ENCODE data around the gene CACNB4.
A peak's percentile ranks its signal among the peaks of the same experiment; 100 is the strongest.
"Not testable (repeated sequence)": the region's sequence is repeated elsewhere in the genome, so short reads cannot be mapped to it uniquely, and the experiment has no call there.

CACNB4 gene

GRCh38 chr2:152037743-152038435 lies 61.0 kb downstream of the CACNB4 start:
- DNase-seq (ENCODE audit: low read depth in 1 of 2, low spot score in 1 of 2): no peak
- in situ Hi-C loops (cut with HindIII; ENCODE audit: low pct_unique_long_range_greater_than_20kb, low sequenced_read_pairs): no loop called here
- no peak for TF ChIP-seq JUND (IDR thresholded peaks at IDR 0.05; ENCODE audit: low read depth)

- in situ Hi-C loops (cut with HindIII; ENCODE audit: low pct_unique_long_range_greater_than_20kb, low sequenced_read_pairs): no loop called here
- peak; percentile 11 to 76 for DNase-seq (ENCODE audit: low read depth in 1 of 2, low spot score in 1 of 2)
- no peak for TF ChIP-seq JUND (IDR thresholded peaks at IDR 0.05; ENCODE audit: low read depth)
Measured at GRCh38 chr2:152036611-152037469, 62.0 kb downstream of the CACNB4 start.

DNA sequence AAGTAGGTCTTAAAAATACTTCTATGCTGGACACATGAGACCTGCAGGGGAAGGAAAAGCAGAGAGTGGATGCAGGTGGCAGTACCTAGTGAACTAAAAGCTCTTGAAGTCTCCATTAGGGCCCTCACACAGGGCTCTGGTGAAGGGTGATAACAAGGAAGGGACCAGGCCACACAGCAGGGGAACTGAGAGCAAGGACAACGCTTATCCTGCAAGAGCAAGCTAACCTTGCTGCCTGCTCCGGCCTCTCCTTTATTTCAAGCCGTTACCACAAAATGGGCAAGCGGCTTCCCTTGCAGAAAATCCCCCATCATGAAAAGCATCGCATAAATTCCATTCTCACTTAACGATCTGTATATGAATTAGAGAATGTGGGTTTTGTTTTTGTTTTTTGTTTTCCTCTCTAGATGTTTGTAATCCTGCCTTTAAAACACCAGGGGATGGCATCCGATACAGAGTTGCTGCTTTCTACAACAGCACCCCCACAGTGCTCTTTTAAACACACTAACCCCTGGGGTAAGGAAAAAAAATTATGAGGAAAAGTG lies 64.5 kb downstream of the CACNB4 start:
- TF ChIP-seq JUND (IDR thresholded peaks at IDR 0.05; ENCODE audit: low read depth): no peak
- in situ Hi-C loops (cut with HindIII; ENCODE audit: low pct_unique_long_range_greater_than_20kb, low sequenced_read_pairs): no loop called here
- no peak for DNase-seq (ENCODE audit: low read depth in 1 of 2, low spot score in 1 of 2)

DNA sequence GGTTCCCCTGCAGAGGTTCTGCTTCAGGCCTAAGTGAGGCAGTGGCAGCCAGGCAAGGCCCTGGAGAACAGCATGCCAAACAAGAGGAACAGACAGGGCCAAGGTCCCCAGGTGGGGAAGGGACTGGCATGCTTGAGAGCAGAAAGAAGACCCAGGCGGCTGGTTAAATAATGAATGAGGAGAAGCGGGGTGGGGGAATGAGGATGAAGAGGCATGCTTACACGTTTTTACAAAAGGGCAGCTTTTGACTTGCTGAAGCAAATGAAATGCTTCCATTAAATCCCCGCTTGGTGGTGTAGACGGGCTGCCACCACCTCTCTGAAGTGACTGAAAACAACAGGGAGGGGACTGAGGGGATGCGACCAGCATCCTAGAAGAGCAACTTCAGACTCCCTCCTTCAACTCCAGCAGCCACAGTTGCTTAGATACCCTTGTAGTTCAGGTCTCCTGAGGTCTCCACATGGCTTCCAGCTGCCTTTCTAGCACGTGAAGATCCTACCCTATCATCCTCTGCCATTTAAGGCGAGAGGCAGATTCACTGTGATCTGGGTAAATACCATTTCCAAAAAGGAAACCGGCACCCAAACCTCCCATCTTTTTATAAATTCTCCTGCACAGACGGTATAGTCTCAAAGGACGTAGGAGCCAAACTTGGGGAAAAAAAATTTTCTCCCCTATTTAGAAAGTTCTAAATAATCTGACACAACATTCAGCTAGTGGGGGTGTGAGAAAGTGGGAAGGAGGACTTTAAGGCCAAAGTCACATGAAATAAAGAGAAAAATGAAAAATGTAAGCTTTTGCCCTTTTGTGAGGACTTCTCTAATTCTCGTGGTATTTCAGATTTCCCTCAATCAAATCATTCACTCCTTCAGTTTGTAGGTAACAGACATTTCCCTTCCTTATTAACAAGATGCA lies 65.6 kb downstream of the CACNB4 start:
- DNase-seq (ENCODE audit: low read depth in 1 of 2, low spot score in 1 of 2): no peak
- in situ Hi-C loops (cut with HindIII; ENCODE audit: low pct_unique_long_range_greater_than_20kb, low sequenced_read_pairs): no loop called here
- no peak for TF ChIP-seq JUND (IDR thresholded peaks at IDR 0.05; ENCODE audit: low read depth)

DNA sequence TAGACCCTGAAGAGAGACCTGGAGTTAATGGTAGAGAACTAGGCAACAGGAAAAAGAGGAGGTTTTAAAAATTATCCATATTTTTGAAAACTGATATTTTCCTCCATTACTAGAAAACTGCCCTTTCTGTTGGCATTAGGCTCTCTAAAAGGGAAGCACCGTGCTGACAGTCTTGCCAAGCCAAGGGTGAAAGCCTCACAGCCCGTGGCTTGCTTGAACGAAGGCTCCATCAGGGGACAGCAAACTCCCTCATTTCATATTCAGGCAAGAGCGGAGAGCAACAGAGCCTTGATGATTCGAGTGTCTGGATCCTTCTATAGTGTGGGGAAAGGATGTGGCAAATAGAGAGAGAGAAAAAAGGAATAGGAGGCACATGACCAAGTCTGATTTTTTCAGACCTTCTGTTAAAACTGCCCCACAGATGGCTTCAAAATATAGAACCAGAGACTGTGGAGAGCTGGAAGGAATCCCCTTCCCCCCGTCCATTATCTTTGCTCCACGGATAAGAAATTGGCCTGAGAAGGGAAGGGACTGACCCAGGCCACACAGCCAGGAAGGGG lies 67.0 kb downstream of the CACNB4 start:
- in situ Hi-C loops (cut with HindIII; ENCODE audit: low pct_unique_long_range_greater_than_20kb, low sequenced_read_pairs): no loop called here
- DNase-seq (ENCODE audit: low read depth in 1 of 2, low spot score in 1 of 2): no peak
- no peak for TF ChIP-seq JUND (IDR thresholded peaks at IDR 0.05; ENCODE audit: low read depth)

DNA sequence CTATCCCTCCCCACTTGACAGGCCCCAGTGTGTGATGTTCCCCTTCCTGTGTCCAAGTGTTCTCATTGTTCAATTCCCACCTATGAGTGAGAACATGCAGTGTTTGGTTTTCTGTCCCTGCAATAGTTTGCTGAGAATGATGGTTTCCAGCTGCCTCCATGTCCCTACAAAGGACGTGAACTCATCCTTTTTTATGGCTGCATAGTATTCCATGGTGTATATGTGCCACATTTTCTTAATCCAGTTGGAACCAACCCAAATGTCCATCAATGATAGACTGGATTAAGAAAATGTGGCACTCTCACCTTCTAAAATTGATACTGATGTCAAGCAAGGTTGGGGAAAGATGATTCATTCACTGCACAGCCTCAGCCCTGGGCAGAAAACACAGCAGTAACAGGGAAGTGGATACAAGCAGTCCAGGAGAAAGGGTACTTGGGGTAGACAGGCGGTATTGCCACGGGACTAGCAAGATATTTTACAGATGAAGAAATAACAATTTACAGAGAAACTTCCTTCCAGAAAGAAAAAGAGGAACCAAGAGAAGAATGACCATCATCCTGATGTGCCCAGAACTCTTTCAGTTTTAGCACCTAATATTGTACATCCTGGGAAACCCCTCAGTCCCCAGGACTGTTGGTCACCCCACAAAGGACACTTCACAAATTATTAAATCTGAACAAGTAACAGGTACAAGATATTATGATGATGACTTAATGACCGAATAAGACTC lies 68.1 kb downstream of the CACNB4 start:
- DNase-seq (ENCODE audit: low read depth in 1 of 2, low spot score in 1 of 2); in situ Hi-C loops (cut with HindIII; ENCODE audit: low pct_unique_long_range_greater_than_20kb, low sequenced_read_pairs): not testable (repeated sequence)

- TF ChIP-seq JUND (IDR thresholded peaks at IDR 0.05; ENCODE audit: low read depth): no peak
- DNase-seq (ENCODE audit: low read depth in 1 of 2, low spot score in 1 of 2): no peak
- in situ Hi-C loops (cut with HindIII; ENCODE audit: low pct_unique_long_range_greater_than_20kb, low sequenced_read_pairs): no loop called here
Measured at GRCh38 chr2:152028182-152028862, 70.5 kb downstream of the CACNB4 start.

DNA sequence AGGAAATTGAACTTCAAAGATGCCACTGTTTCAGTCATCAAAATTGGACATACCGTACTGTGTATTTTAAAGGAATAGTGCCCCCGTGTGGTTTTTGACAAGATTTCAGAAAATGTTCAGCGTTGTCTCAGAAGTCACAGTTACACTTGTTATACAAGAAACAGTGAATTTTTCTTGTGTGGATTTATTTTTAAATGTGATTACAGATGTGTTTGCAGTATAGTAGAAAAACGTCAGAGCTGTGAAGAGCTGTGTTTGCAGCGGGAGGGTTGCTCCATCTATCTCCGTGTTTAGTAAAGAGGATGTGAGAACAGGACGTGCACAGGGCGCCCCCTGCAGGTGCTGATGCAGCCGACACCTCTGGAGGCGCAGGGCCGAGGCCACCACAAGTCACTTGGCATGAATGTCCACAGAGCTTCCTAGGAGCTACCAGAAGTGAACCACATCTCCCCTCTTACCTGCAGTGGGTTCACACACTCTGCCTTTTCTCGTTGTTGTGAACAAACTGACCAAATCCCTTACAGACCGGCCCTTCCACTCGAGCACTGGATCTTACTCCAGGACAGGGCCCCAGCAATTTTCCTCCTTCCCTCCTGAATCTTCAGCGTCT lies 73.1 kb downstream of the CACNB4 start:
- no peak for TF ChIP-seq JUND (IDR thresholded peaks at IDR 0.05; ENCODE audit: low read depth)
- in situ Hi-C loops (cut with HindIII; ENCODE audit: low pct_unique_long_range_greater_than_20kb, low sequenced_read_pairs): no loop called here
- peak in 1 of 2 experiments; percentile 76 for DNase-seq (ENCODE audit: low read depth in 1 of 2, low spot score in 1 of 2)

DNA sequence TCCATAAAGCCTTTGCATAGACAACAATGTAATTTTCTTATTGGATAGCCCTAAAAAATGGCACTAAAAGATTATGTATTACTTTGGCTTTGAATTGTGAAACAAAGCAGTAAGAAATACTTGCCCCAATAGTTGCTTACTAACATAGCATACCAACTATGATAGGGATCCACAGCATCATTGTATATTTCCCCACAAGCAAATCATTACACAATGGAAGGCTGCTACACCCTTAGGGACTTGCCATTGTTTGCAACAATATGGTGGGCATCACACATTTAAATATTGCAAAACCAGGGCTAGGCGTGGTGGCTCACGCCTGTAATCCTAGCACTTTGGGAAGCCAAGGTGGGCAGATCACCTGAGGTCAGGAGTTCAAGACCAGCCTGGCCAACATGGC lies 74.4 kb downstream of the CACNB4 start:
- no peak for DNase-seq (ENCODE audit: low read depth in 1 of 2, low spot score in 1 of 2)
- in situ Hi-C loops (cut with HindIII; ENCODE audit: low pct_unique_long_range_greater_than_20kb, low sequenced_read_pairs): no loop called here
- TF ChIP-seq JUND (IDR thresholded peaks at IDR 0.05; ENCODE audit: low read depth): no peak

GRCh38 chr2:152022090-152022489 lies 76.8 kb downstream of the CACNB4 start:
- TF ChIP-seq JUND (IDR thresholded peaks at IDR 0.05; ENCODE audit: low read depth): no peak
- in situ Hi-C loops (cut with HindIII; ENCODE audit: low pct_unique_long_range_greater_than_20kb, low sequenced_read_pairs): no loop called here
- no peak for DNase-seq (ENCODE audit: low read depth in 1 of 2, low spot score in 1 of 2)

DNA sequence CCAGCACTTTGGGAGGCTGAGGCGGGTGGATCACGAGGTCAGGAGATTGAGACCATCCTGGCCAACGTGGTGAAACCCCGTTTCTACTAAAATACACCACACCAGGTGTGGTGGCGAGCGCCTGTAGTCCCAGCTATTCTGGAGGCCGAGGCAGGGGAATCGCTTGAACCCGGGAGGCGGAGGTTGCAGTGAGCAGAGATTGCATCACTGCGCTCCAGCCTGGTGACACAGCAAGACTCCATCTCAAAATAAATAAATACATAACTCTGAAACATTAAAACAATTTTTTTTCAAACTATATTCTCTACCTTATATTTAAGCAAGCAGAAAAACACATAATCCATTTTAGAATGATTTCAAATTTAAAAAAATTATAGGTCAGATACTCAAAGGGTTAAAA lies 77.8 kb downstream of the CACNB4 start:
- in situ Hi-C loops (cut with HindIII; ENCODE audit: low pct_unique_long_range_greater_than_20kb, low sequenced_read_pairs); DNase-seq (ENCODE audit: low read depth in 1 of 2, low spot score in 1 of 2): not testable (repeated sequence)

Measured in T47D (cell line).